GM12865 (cell line): Measurements from ENCODE around the gene DSTN.

ENCODE experiments used
- DNase-seq: peaks from one replicate; pipeline ENCODE4 v3.0.0; 2010; ENCODE audit warnings: low read depth
- H3K4me3 ChIP-seq: 2 replicates; pipeline ENCODE4 v1.5.1; 2011; ENCODE audit warnings: mild to moderate bottlenecking, low read depth, low read length, control low read depth
- TF ChIP-seq, protein P1 (sequence below): IDR thresholded peaks from 2 replicates; pipeline ENCODE4 v1.5.1; 2011; ENCODE audit warnings: low read length, control low read depth, low read depth, inconsistent platforms; ENCODE audit not compliant: insufficient read depth; ENCODE audit errors: missing control alignments

DSTN gene

GRCh38 chr20:17587148-17587547 is 17.3 kb downstream of the DSTN start:
- no peak overlapping the region for H3K4me3 ChIP-seq
- no peak for DNase-seq
- TF ChIP-seq, protein P1, sequence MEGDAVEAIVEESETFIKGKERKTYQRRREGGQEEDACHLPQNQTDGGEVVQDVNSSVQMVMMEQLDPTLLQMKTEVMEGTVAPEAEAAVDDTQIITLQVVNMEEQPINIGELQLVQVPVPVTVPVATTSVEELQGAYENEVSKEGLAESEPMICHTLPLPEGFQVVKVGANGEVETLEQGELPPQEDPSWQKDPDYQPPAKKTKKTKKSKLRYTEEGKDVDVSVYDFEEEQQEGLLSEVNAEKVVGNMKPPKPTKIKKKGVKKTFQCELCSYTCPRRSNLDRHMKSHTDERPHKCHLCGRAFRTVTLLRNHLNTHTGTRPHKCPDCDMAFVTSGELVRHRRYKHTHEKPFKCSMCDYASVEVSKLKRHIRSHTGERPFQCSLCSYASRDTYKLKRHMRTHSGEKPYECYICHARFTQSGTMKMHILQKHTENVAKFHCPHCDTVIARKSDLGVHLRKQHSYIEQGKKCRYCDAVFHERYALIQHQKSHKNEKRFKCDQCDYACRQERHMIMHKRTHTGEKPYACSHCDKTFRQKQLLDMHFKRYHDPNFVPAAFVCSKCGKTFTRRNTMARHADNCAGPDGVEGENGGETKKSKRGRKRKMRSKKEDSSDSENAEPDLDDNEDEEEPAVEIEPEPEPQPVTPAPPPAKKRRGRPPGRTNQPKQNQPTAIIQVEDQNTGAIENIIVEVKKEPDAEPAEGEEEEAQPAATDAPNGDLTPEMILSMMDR, result no peak

- DNase-seq, result no peak
- TF ChIP-seq, protein P1, result no peak
Observed at GRCh38 chr20:17587824-17588223, 17.9 kb downstream of the DSTN start.

GRCh38 chr20:17589161-17589834 is 19.4 kb downstream of the DSTN start:
- DNase-seq, result no peak
- no peak overlapping the region for H3K4me3 ChIP-seq
- TF ChIP-seq, protein P1, result no peak

More at GRCh38 chr20:17587824-17588223, 17.9 kb downstream of the DSTN start:
- no peak overlapping the region for H3K4me3 ChIP-seq

GRCh38 chr20:17590245-17590644 is 20.4 kb downstream of the DSTN start:
- H3K4me3 ChIP-seq, result no peak overlapping the region
- TF ChIP-seq, protein P1, result no peak
- no peak for DNase-seq

GRCh38 chr20:17593902-17594301 is 24.0 kb downstream of the DSTN start:
- H3K4me3 ChIP-seq, result no peak overlapping the region
- TF ChIP-seq, protein P1, result no peak
- DNase-seq, result no peak

- DNase-seq, result no peak
- TF ChIP-seq, protein P1, result no peak
- no peak overlapping the region for H3K4me3 ChIP-seq
Observed at GRCh38 chr20:17594443-17594842, 24.6 kb downstream of the DSTN start.

DNA sequence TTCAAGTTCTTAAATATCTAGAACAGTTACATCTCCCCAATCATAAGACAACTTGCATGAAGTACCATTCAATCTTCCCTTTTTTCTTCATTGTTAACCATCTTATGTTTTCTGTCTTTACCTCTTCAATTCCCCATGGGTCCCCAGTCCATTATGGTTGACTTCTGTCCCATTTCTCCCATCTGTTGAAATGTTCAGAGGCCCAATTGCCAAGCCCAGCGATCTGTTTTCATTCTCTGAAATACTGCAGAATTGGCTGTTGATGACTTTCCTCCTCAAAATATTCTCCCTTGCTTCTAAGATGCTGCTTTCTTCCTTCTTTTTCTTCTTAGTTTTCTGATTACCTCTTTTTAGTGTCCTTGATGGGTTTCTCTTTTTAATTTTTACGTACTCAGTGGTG is 26.0 kb downstream of the DSTN start:
- H3K4me3 ChIP-seq, result no peak overlapping the region
- TF ChIP-seq, protein P1, result no peak
- DNase-seq, result no peak
